Spleen (tissue), 7 donors: Measurements from ENCODE around the gene HIVEP3.

Source experiments
- CTCF ChIP-seq, 11 experiments: fragments of 200-600 bp in 7 of 11; fragments of 450-650 bp in 4 of 11; sonication (generic) in 4 of 11; IDR thresholded peaks in 8 of 11; conservative IDR thresholded peaks in 3 of 11; 1 replicate in 7 of 11; 2 replicates in 4 of 11; pipeline versions ENCODE4 v1.4.0 to v1.8.0; 2016 to 2021; ENCODE audit warnings: antibody characterized with exemption in 11 of 11, inconsistent platforms in 4 of 11, mild to moderate bottlenecking in 1 of 11
- POLR2A ChIP-seq, 3 donors: fragments of 450-650 bp; IDR thresholded peaks; one replicate each; pipeline ENCODE4 v1.5.1; 2017; ENCODE audit warnings: antibody characterized with exemption in 3 of 3, mild to moderate bottlenecking in 1 of 3
- POLR2AphosphoS5 ChIP-seq, 3 donors: sonication (generic); formaldehyde crosslinking; IDR thresholded peaks; one replicate each; pipeline ENCODE4 v1.5.1; 2017; ENCODE audit warnings: antibody characterized with exemption in 3 of 3
- donor health status: DM: no; HTN: no; CAD: no; lungs with moderate emphysema.
- donor health status: DM: no; HTN: no; CAD: no.
- donor health status: DM: no; HTN: no; CAD: no.

GRCh38 chr1:41776891-41777441, 141.8 kb downstream of the HIVEP3 start:
- TF ChIP-seq POLR2A (IDR thresholded peaks at IDR 0.05) (no peak), CTCF (IDR thresholded peaks at IDR 0.05 in 8 of 11, conservative IDR thresholded peaks at IDR 0.05 in 3 of 11) (no peak), POLR2AphosphoS5 (IDR thresholded peaks at IDR 0.05) (no peak)
